Mesothelial cell of epicardium (in vitro differentiated cells): ENCODE data around the gene SPATA46. TPM values are rescaled to one million over a fixed set of nuclear protein-coding genes. Genes with fewer than 3 reads are reported as not detected.

Experiments used
- DNase-seq, 2 experiments: peaks; one replicate each; pipeline ENCODE4 v3.0.0; 2021; ENCODE audit warnings: low spot score in 2 of 2; ENCODE audit not compliant: unreplicated experiment in 2 of 2
- H3K27ac Mint-ChIP-seq: 2 replicates; pipeline ENCODE4 v1.8.0; 2021; ENCODE audit warnings: mixed read lengths
- H3K27me3 Mint-ChIP-seq: 2 replicates; pipeline ENCODE4 v1.8.0; 2021; ENCODE audit warnings: low read depth, mixed read lengths
- H3K36me3 Mint-ChIP-seq: 2 replicates; pipeline ENCODE4 v1.8.0; 2021; ENCODE audit warnings: mixed read lengths
- H3K4me1 Mint-ChIP-seq: 2 replicates; pipeline ENCODE4 v1.8.0; 2021; ENCODE audit warnings: mixed read lengths
- H3K4me3 Mint-ChIP-seq: 2 replicates; pipeline ENCODE4 v1.8.0; 2021; ENCODE audit warnings: mild to moderate bottlenecking, moderate library complexity, mixed read lengths
- H3K9me3 Mint-ChIP-seq: 2 replicates; pipeline ENCODE4 v1.8.0; 2021; ENCODE audit warnings: mixed read lengths
- total RNA-seq: library from RNA; stranded (reverse); gene quantifications from 3 replicates; pipeline ENCODE4 v1.2.1, GENCODE V29; 2021
- TF ChIP-seq, protein P1 (sequence below): fragments of 200-600 bp; sonication (generic); IDR thresholded peaks from one replicate; pipeline ENCODE4 v1.5.0; 2021; ENCODE audit warnings: antibody characterized with exemption; ENCODE audit not compliant: unreplicated experiment

Gene SPATA46
- total RNA-seq, 1 donor from 2014 or later, result not detected

DNA sequence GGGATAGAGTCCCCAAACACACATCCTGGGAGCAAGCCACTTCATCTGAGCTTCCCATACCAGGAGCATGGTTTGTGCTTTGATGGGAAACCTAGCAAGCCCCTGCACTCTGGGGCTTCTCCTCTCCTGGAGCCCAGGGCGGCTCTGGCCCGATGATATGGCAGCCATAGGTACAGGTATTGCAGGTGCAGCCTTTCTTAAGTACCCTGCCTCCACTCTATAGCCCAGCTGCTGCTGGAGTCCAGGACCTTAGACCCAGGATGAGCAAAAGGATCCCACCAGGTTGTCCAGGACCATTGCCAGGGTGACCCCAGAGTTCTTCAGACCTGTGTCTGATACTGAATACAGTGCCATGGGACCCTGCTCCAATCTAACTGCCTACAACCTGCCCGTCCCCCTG is 9.0 kb upstream of the SPATA46 start:
- H3K9me3 Mint-ChIP-seq, result no peaks in the 10 kb centered on the region
- H3K4me3 Mint-ChIP-seq, result no peak overlapping the region
- peaks cover 7% of the 10 kb centered on the region for H3K27me3 Mint-ChIP-seq
- H3K36me3 Mint-ChIP-seq, result peaks cover 3% of the 10 kb centered on the region
- TF ChIP-seq, protein P1, sequence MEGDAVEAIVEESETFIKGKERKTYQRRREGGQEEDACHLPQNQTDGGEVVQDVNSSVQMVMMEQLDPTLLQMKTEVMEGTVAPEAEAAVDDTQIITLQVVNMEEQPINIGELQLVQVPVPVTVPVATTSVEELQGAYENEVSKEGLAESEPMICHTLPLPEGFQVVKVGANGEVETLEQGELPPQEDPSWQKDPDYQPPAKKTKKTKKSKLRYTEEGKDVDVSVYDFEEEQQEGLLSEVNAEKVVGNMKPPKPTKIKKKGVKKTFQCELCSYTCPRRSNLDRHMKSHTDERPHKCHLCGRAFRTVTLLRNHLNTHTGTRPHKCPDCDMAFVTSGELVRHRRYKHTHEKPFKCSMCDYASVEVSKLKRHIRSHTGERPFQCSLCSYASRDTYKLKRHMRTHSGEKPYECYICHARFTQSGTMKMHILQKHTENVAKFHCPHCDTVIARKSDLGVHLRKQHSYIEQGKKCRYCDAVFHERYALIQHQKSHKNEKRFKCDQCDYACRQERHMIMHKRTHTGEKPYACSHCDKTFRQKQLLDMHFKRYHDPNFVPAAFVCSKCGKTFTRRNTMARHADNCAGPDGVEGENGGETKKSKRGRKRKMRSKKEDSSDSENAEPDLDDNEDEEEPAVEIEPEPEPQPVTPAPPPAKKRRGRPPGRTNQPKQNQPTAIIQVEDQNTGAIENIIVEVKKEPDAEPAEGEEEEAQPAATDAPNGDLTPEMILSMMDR, result no peak
- H3K4me1 Mint-ChIP-seq, result peaks cover 12% of the 10 kb centered on the region
- DNase-seq, result no peak
- no peak overlapping the region for H3K27ac Mint-ChIP-seq

DNA sequence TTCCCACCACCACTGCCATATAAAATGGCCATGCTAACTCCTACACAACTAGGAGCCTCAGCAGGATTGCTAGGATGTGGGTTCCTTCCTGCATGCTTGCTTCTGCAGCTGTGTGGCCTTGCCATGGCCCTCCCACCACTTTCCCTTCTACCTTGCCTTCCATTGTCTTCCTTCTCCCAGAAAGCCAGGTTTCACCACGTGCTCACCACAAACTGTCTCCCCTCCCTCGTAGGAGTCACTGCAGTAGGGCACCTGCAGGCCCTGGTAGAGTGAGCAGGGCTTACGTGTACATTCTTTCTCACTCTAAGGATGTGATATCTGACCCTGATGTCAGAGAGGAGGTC is 8.6 kb upstream of the SPATA46 start:
- TF ChIP-seq, protein P1, result no peak
- peaks cover 12% of the 10 kb centered on the region for H3K4me1 Mint-ChIP-seq
- DNase-seq, result no peak
- H3K9me3 Mint-ChIP-seq, result no peaks in the 10 kb centered on the region
- H3K27me3 Mint-ChIP-seq, result peaks cover 4% of the 10 kb centered on the region
- H3K27ac Mint-ChIP-seq, result no peak overlapping the region
- H3K4me3 Mint-ChIP-seq, result no peak overlapping the region
- peaks cover 3% of the 10 kb centered on the region for H3K36me3 Mint-ChIP-seq

DNA sequence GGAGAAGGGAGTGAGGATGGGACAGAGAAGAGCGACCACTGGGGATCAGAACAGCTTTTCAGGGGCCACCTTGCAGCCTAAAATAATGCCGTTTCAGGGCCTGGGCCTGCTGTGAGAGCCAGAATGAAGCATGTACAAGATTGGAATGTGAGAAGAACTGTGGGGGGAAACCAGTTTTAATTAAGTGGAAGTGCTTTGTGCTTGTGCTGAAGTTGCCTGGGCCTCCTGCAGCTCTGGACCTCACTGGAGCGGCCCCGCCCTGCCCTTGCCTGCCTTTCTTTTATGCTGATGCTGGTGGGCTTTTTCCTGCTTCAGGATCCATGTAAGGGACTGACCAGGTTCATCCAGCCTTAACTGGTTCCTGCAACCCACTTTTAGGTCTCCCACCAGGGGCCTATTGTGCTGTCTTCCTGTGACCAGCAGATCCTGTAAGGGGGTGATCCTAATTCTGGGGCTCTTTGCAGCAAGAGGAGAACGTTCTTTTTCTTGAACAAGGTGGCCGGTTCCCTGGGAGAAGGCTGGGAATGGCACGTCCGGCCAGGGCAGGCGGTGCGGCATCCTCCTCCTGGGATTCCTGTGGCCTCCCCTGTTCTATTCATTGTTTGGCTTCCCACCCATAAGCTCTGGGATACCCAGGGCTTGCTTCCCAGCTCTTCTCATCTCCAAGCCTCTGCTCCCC is 8.1 kb upstream of the SPATA46 start:
- Mint-ChIP-seq H3K4me3 (no peak overlapping the region), H3K9me3 (no peaks in the 10 kb centered on the region), H3K27ac (no peak overlapping the region), H3K27me3 (peaks cover 4% of the 10 kb centered on the region), H3K36me3 (peaks cover 3% of the 10 kb centered on the region), H3K4me1 (peaks cover 12% of the 10 kb centered on the region)
- DNase-seq, result no peak
- TF ChIP-seq, protein P1, result no peak

DNA sequence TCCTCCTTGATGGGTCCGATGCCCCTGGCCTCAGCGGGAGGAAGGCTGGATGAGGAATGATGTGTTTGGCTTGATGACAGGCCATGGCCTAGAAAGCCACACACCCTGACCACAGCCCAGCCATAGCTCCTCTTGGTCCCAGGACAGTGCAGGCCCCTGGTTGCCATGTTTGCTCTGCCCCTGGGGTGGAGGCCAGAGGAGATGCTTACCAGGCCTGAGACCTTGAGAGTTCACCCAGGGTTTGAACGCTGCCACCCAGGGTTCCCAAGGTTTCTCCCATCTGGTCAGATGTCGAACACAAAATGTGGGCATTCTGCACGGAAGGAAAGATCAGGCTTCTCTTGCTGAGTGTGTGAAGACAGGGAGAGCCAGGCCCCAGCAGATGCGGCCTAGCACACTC is 7.5 kb upstream of the SPATA46 start:
- DNase-seq, result no peak
- Mint-ChIP-seq H3K27me3 (peaks cover 4% of the 10 kb centered on the region), H3K9me3 (no peaks in the 10 kb centered on the region), H3K27ac (no peak overlapping the region), H3K36me3 (peaks cover 3% of the 10 kb centered on the region), H3K4me3 (no peak overlapping the region), H3K4me1 (peaks cover 7% of the 10 kb centered on the region)
- TF ChIP-seq, protein P1, result no peak

DNA sequence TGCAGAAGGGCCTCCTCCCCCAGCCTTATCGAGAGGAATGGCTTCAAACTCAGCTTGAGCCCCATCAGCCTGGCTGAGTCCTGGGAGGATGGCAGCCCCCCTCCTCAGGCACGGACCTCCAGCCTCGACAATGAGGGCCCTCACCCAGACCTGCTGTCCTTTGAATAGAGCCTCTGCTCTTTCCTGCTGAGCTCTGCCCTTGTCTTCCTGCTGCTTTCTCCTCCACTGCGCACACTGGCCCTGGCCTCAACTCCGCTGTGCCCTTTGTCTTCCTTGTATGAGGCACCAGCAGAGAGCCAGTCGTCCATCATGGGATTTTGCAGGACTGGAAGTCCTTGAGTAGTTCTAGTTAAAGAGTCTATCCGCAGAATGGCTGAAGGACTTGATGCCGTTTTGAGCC is 6.9 kb upstream of the SPATA46 start:
- H3K27ac Mint-ChIP-seq, result no peak overlapping the region
- TF ChIP-seq, protein P1, result no peak
- no peak overlapping the region for H3K4me3 Mint-ChIP-seq
- H3K9me3 Mint-ChIP-seq, result no peaks in the 10 kb centered on the region
- H3K27me3 Mint-ChIP-seq, result no peaks in the 10 kb centered on the region
- H3K36me3 Mint-ChIP-seq, result peaks cover 3% of the 10 kb centered on the region
- H3K4me1 Mint-ChIP-seq, result peaks cover 2% of the 10 kb centered on the region
- DNase-seq, result no peak

DNA sequence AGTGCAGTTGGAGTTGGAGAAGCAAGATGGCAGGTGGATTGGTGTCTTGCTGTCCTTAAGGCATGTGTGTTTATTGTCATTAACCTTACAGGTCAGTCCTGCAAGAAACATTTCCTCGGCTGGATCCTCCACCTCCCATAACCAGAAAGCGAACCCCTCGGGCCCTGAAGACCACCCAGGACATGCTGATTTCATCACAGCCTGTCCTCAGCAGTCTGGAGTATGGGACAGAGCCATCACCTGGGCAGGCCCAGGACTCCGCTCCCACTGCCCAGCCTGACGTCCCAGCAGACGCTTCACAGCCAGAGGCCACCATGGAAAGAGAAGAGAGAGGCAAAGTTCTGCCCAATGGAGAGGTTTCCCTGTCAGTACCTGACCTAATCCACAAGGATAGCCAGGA is 6.4 kb upstream of the SPATA46 start:
- peaks cover 2% of the 10 kb centered on the region for H3K4me1 Mint-ChIP-seq
- TF ChIP-seq, protein P1, result no peak
- H3K27ac Mint-ChIP-seq, result no peak overlapping the region
- no peak for DNase-seq
- no peak overlapping the region for H3K4me3 Mint-ChIP-seq
- H3K9me3 Mint-ChIP-seq, result no peaks in the 10 kb centered on the region
- peaks cover 3% of the 10 kb centered on the region for H3K36me3 Mint-ChIP-seq
- H3K27me3 Mint-ChIP-seq, result no peaks in the 10 kb centered on the region
